SK-N-SH treated with all-trans-retinoic acid at 6 μM for 48 hours (cell line): ENCODE results near the gene ATP5F1D.

Experiments
- ARNTL ChIP-seq: fragments of 450-650 bp; formaldehyde crosslinking; IDR thresholded peaks from 2 replicates; pipeline ENCODE4 v1.5.0; 2020; ENCODE audit warnings: low read depth, mild to moderate bottlenecking, moderate library complexity, borderline replicate concordance
- ESRRG ChIP-seq: fragments of 250-450 bp; sonication (Bioruptor Pico); IDR thresholded peaks from 2 replicates; pipeline ENCODE4 v1.6.1; 2021; ENCODE audit warnings: mild to moderate bottlenecking
- ISL1 ChIP-seq: fragments of 250-450 bp; sonication (Bioruptor Pico); IDR thresholded peaks from 2 replicates; pipeline ENCODE4 v2.1.2; 2022; ENCODE audit warnings: mild to moderate bottlenecking, moderate library complexity
- PATZ1 ChIP-seq: fragments of 250-450 bp; sonication (Bioruptor Pico); IDR thresholded peaks from 2 replicates; pipeline ENCODE4 v1.8.0; 2020; ENCODE audit warnings: mild to moderate bottlenecking, moderate library complexity, borderline replicate concordance
- SNAI2 ChIP-seq: fragments of 250-450 bp; sonication (Bioruptor Pico); IDR thresholded peaks from 2 replicates; pipeline ENCODE4 v1.5.0; 2020; ENCODE audit warnings: mild to moderate bottlenecking, moderate library complexity
- ZC3H10 ChIP-seq: fragments of 250-450 bp; sonication (Bioruptor Pico); IDR thresholded peaks from 2 replicates; pipeline ENCODE4 v1.5.1; 2021; ENCODE audit warnings: mild to moderate bottlenecking, moderate library complexity

- TF ChIP-seq ARNTL (CRISPR knock-in tag) = no peak
- TF ChIP-seq ISL1 (CRISPR knock-in tag) = no peak
- no peak for TF ChIP-seq ZC3H10 (CRISPR knock-in tag)
- no peak for TF ChIP-seq SNAI2 (CRISPR knock-in tag)
- TF ChIP-seq PATZ1 (CRISPR knock-in tag) = no peak
- no peak for TF ChIP-seq ESRRG (CRISPR knock-in tag)
Observed at GRCh38 chr19:1261798-1262622, 20.5 kb downstream of the ATP5F1D start.
